HEK293 (cell line): ENCODE data around the gene DMKN.
A peak's percentile ranks its signal among the peaks of the same experiment; 100 is the strongest.

Source experiments
- GLIS1 ChIP-seq: fragments of 450-650 bp; formaldehyde crosslinking; IDR thresholded peaks from 2 replicates; pipeline ENCODE4 v1.5.1; 2016; ENCODE audit warnings: missing biosample characterization, missing genetic modification characterization
- GLIS2 ChIP-seq: fragments of 450-650 bp; formaldehyde crosslinking; IDR thresholded peaks from 2 replicates; pipeline ENCODE4 v1.5.1; 2016; ENCODE audit warnings: missing biosample characterization, missing genetic modification characterization
- HOXC10 ChIP-seq: sonication (generic); formaldehyde crosslinking; IDR thresholded peaks from 2 replicates; pipeline ENCODE4 v1.8.1; 2023; ENCODE audit warnings: mild to moderate bottlenecking, missing genetic modification reagents
- IKZF3 ChIP-seq: fragments of 450-650 bp; IDR thresholded peaks from 2 replicates; pipeline ENCODE4 v1.5.0; 2018; ENCODE audit warnings: missing biosample characterization, mild to moderate bottlenecking, missing genetic modification characterization, moderate library complexity
- SP7 ChIP-seq: fragments of 450-650 bp; formaldehyde crosslinking; IDR thresholded peaks from 2 replicates; pipeline ENCODE4 v1.5.1; 2016; ENCODE audit warnings: missing biosample characterization, missing genetic modification characterization
- ZBTB6 ChIP-seq: fragments of 450-650 bp; formaldehyde crosslinking; IDR thresholded peaks from 2 replicates; pipeline ENCODE4 v1.5.1; 2017; ENCODE audit warnings: missing biosample characterization, missing genetic modification characterization
- ZFHX2 ChIP-seq: fragments of 450-650 bp; formaldehyde crosslinking; conservative IDR thresholded peaks from 2 replicates; pipeline ENCODE4 v1.5.1; 2016; ENCODE audit warnings: missing biosample characterization, missing genetic modification characterization
- ZNF274 ChIP-seq, 2 experiments: fragments of 200-500 bp in 1 of 2; fragments of 450-650 bp in 1 of 2; sonication (Bioruptor generic) in 1 of 2; formaldehyde crosslinking in 1 of 2; IDR thresholded peaks; 2 replicates each; pipeline versions ENCODE4 v1.5.1 to v1.6.1; 2014 to 2016; ENCODE audit warnings: borderline replicate concordance in 1 of 2, inconsistent platforms in 1 of 2, low read length in 1 of 2, missing biosample characterization in 1 of 2, missing genetic modification characterization in 1 of 2
- ZNF280C ChIP-seq: fragments of 450-650 bp; formaldehyde crosslinking; IDR thresholded peaks from 2 replicates; pipeline ENCODE4 v1.5.1; 2016; ENCODE audit warnings: missing biosample characterization, missing genetic modification characterization
- ZNF501 ChIP-seq: fragments of 450-650 bp; formaldehyde crosslinking; IDR thresholded peaks from 2 replicates; pipeline ENCODE4 v1.5.1; 2016; ENCODE audit warnings: missing biosample characterization, missing genetic modification characterization
- ZNF585B ChIP-seq: fragments of 450-650 bp; formaldehyde crosslinking; IDR thresholded peaks from 2 replicates; pipeline ENCODE4 v1.5.1; 2016; ENCODE audit warnings: missing biosample characterization, missing genetic modification characterization
- ZNF785 ChIP-seq: fragments of 450-650 bp; formaldehyde crosslinking; IDR thresholded peaks from 2 replicates; pipeline ENCODE4 v1.5.1; 2016; ENCODE audit warnings: missing biosample characterization, missing genetic modification characterization
- TF ChIP-seq, protein P1 (sequence below): fragments of 450-650 bp; formaldehyde crosslinking; IDR thresholded peaks from 2 replicates; pipeline ENCODE4 v1.5.1; 2016; ENCODE audit warnings: missing biosample characterization, missing genetic modification characterization
- TF ChIP-seq, protein P2 (sequence below): fragments of 450-650 bp; formaldehyde crosslinking; IDR thresholded peaks from 2 replicates; pipeline ENCODE4 v1.5.1; 2016; ENCODE audit warnings: missing biosample characterization, missing genetic modification characterization
- TF ChIP-seq, protein P3 (sequence below): fragments of 450-650 bp; formaldehyde crosslinking; IDR thresholded peaks from 2 replicates; pipeline ENCODE4 v1.5.1; 2016; ENCODE audit warnings: missing biosample characterization, missing genetic modification characterization

The DMKN gene

GRCh38 chr19:35495107-35496064 is 18.1 kb downstream of the DMKN start (continued):
- TF ChIP-seq, protein P1, sequence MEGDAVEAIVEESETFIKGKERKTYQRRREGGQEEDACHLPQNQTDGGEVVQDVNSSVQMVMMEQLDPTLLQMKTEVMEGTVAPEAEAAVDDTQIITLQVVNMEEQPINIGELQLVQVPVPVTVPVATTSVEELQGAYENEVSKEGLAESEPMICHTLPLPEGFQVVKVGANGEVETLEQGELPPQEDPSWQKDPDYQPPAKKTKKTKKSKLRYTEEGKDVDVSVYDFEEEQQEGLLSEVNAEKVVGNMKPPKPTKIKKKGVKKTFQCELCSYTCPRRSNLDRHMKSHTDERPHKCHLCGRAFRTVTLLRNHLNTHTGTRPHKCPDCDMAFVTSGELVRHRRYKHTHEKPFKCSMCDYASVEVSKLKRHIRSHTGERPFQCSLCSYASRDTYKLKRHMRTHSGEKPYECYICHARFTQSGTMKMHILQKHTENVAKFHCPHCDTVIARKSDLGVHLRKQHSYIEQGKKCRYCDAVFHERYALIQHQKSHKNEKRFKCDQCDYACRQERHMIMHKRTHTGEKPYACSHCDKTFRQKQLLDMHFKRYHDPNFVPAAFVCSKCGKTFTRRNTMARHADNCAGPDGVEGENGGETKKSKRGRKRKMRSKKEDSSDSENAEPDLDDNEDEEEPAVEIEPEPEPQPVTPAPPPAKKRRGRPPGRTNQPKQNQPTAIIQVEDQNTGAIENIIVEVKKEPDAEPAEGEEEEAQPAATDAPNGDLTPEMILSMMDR, result peak; percentile 99
- TF ChIP-seq, protein P2, sequence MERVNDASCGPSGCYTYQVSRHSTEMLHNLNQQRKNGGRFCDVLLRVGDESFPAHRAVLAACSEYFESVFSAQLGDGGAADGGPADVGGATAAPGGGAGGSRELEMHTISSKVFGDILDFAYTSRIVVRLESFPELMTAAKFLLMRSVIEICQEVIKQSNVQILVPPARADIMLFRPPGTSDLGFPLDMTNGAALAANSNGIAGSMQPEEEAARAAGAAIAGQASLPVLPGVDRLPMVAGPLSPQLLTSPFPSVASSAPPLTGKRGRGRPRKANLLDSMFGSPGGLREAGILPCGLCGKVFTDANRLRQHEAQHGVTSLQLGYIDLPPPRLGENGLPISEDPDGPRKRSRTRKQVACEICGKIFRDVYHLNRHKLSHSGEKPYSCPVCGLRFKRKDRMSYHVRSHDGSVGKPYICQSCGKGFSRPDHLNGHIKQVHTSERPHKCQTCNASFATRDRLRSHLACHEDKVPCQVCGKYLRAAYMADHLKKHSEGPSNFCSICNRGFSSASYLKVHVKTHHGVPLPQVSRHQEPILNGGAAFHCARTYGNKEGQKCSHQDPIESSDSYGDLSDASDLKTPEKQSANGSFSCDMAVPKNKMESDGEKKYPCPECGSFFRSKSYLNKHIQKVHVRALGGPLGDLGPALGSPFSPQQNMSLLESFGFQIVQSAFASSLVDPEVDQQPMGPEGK (tag by site-specific recombination), result peak; percentile 53; the same call in 1 of the 2 replicates
- peak; percentile 63 for TF ChIP-seq SP7
- peak; percentile 83; the same call in 1 of the 2 replicates for TF ChIP-seq ZNF501 (tag by site-specific recombination)
- no peak for TF ChIP-seq ZNF280C (tag by site-specific recombination)
- no peak for TF ChIP-seq ZNF585B
- peak; percentile 98 for TF ChIP-seq GLIS1 (tag by site-specific recombination)
- peak; percentile 61; the same call in 1 of the 2 replicates for TF ChIP-seq IKZF3 (tag by site-specific recombination)
- TF ChIP-seq ZNF785 (tag by site-specific recombination), result peak; percentile 79; the same call in 1 of the 2 replicates
- peak; percentile 97 for TF ChIP-seq ZFHX2 (tag by site-specific recombination)
- TF ChIP-seq GLIS2, result peak; percentile 97
- TF ChIP-seq, protein P3, sequence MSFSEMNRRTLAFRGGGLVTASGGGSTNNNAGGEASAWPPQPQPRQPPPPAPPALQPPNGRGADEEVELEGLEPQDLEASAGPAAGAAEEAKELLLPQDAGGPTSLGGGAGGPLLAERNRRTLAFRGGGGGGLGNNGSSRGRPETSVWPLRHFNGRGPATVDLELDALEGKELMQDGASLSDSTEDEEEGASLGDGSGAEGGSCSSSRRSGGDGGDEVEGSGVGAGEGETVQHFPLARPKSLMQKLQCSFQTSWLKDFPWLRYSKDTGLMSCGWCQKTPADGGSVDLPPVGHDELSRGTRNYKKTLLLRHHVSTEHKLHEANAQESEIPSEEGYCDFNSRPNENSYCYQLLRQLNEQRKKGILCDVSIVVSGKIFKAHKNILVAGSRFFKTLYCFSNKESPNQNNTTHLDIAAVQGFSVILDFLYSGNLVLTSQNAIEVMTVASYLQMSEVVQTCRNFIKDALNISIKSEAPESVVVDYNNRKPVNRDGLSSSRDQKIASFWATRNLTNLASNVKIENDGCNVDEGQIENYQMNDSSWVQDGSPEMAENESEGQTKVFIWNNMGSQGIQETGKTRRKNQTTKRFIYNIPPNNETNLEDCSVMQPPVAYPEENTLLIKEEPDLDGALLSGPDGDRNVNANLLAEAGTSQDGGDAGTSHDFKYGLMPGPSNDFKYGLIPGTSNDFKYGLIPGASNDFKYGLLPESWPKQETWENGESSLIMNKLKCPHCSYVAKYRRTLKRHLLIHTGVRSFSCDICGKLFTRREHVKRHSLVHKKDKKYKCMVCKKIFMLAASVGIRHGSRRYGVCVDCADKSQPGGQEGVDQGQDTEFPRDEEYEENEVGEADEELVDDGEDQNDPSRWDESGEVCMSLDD (tag by site-specific recombination), result peak; percentile 61; the same call in 1 of the 2 replicates
- no peak for TF ChIP-seq HOXC10 (CRISPR knock-in tag)
- no peak for TF ChIP-seq ZBTB6
- TF ChIP-seq ZNF274 (IDR thresholded peaks at IDR 0.05; ENCODE audit: low read length), result no peak
- TF ChIP-seq ZNF274 (tag by site-specific recombination; IDR thresholded peaks at IDR 0.05; ENCODE audit: borderline replicate concordance), result no peak
